C4-2B (cell line): ENCODE results near the gene ROR2.

Experiments used
- CTCF ChIP-seq: fragments of 450-650 bp; conservative IDR thresholded peaks from 2 replicates; pipeline ENCODE4 v1.5.1; 2017; ENCODE audit warnings: mild to moderate bottlenecking
- ZFX ChIP-seq: fragments of 450-650 bp; IDR thresholded peaks from 2 replicates; pipeline ENCODE4 v1.6.1; 2017

GRCh38 chr9:91560301-91560700, 389.7 kb downstream of the ROR2 start:
- no peak for TF ChIP-seq CTCF
- TF ChIP-seq ZFX, result no peak
